HFFc6 (cell line): ENCODE data around the gene FAM237B. TPM values are rescaled to one million over a fixed set of nuclear protein-coding genes. Genes with fewer than 3 reads are reported as not detected.

ENCODE experiments used
- DNase-seq: peaks from one replicate; pipeline ENCODE4 v3.0.0-alpha.2; 2018
- H3K27ac Mint-ChIP-seq: 2 replicates; pipeline ENCODE4 v1.8.0; 2020; ENCODE audit warnings: mild to moderate bottlenecking, mixed read lengths
- H3K27me3 Mint-ChIP-seq: 2 replicates; pipeline ENCODE4 v1.8.0; 2021; ENCODE audit warnings: mild to moderate bottlenecking, moderate library complexity, mixed read lengths; ENCODE audit not compliant: insufficient read depth
- H3K36me3 Mint-ChIP-seq: 2 replicates; pipeline ENCODE4 v1.8.0; 2021; ENCODE audit warnings: low read depth, mixed read lengths
- H3K4me1 Mint-ChIP-seq: 2 replicates; pipeline ENCODE4 v1.8.0; 2020; ENCODE audit warnings: low read depth, mixed read lengths
- H3K4me3 Mint-ChIP-seq: 2 replicates; pipeline ENCODE4 v1.8.0; 2020; ENCODE audit warnings: mild to moderate bottlenecking, moderate library complexity, mixed read lengths
- H3K9me3 Mint-ChIP-seq: 2 replicates; pipeline ENCODE4 v1.8.0; 2020; ENCODE audit warnings: mild to moderate bottlenecking, mixed read lengths
- CTCF ChIP-seq: fragments of 200-600 bp; sonication (generic); IDR thresholded peaks from 2 replicates; pipeline ENCODE4 v1.5.0; 2021; ENCODE audit warnings: antibody characterized with exemption, mild to moderate bottlenecking
- total RNA-seq, 6 experiments: library from RNA; stranded (reverse); fragmentation: NEBNext Ultra II Directional; extraction: Animal tissue kit (Norgen Biotek cat#: 25700); gene quantifications; 2 replicates in 1 of 6; 3 replicates in 5 of 6; pipeline ENCODE4 v1.2.3, GENCODE V29; 2021

Gene FAM237B
- total RNA-seq, 6 experiments from 2014 or later, result not detected

- TF ChIP-seq CTCF, result no peak
- DNase-seq, result no peak
- peak overlapping the region; percentile 14 for H3K27ac Mint-ChIP-seq
- no peaks in the 10 kb centered on the region for H3K27me3 Mint-ChIP-seq
- peaks cover 58% of the 10 kb centered on the region for H3K4me1 Mint-ChIP-seq
- H3K9me3 Mint-ChIP-seq, result no peaks in the 10 kb centered on the region
- H3K4me3 Mint-ChIP-seq, result peak overlapping the region; percentile 38
- no peaks in the 10 kb centered on the region for H3K36me3 Mint-ChIP-seq
Observed at GRCh38 chr7:90266808-90267207, 54.3 kb downstream of the FAM237B start.

Other genes starting within 250 kb of the FAM237B start
- gene STEAP1, start 166.8 kb downstream of the FAM237B start, total RNA-seq, result 10 to 100 TPM; 19.6 to 67.4 (median 65.7) TPM
- 10 to 100 TPM; 11.0 to 18.1 (median 14.9) TPM for gene STEAP2, start 109.6 kb downstream of the FAM237B start, total RNA-seq
- gene CFAP69, start 76.1 kb downstream of the FAM237B start, total RNA-seq, result 1 to 10 TPM in 4 of 6 experiments, under 1 TPM in 2; 0.71 to 2.4 (median 1.2) TPM
- 10 to 100 TPM; 19.9 to 27.2 (median 23.3) TPM for gene GTPBP10, start 25.4 kb upstream of the FAM237B start, total RNA-seq
- gene CLDN12, start 82.2 kb upstream of the FAM237B start, total RNA-seq, result 10 to 100 TPM; 36.6 to 42.0 (median 38.5) TPM
- not detected for gene PTTG1IP2, start 148.3 kb upstream of the FAM237B start, total RNA-seq